Measurements from ENCODE around the gene DYRK1B.
"Not testable (repeated sequence)": the region's sequence is repeated elsewhere in the genome, so short reads cannot be mapped to it uniquely, and the experiment has no call there.

DYRK1B gene

DNA sequence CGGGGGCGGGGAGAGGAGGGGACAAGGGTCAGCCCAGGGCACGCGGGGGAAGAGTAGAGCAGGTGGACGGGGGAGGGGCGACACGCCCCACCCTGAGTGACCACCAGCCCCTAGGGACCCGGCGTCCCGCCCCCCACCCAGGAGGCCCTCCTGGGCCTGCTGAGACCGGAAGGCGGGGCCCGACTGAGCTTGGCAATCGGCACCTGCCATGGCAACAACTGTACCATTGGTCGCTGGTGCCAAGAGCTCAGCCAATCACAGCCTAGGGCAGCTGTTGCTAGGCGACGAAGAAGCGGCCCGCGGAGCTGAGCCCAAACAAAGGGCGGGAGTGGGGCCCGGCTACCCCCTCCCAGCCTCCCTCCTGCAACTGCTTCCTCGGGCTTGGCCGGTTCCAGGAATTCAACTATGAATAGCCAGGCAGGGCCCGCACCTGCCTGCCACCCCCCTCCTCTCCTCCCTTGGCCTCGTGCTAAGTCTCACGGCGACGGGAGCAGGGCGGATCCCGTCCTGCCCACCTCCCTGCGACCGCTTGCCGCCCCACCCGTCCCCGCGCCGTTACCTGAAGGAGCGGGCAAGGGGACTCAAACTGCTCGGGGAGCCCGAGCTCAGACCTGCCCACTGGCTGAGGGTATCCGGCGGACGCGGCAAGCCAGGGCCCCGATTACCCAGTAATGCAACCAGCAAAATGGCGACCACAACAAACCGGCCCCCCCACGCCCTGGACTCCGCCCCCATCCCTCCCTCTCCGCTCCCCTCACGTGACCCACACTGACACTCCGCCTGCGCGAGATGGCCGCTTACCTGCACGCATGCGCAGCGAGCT is at the start of gene DYRK1B:
TSS of gene DYRK1B (minus strand) at position 699 of the 823 bp plus-strand sequence. CDS start 2,295 bp downstream, outside the sequence.
- DNase-seq: peak; percentile 91

DNA sequence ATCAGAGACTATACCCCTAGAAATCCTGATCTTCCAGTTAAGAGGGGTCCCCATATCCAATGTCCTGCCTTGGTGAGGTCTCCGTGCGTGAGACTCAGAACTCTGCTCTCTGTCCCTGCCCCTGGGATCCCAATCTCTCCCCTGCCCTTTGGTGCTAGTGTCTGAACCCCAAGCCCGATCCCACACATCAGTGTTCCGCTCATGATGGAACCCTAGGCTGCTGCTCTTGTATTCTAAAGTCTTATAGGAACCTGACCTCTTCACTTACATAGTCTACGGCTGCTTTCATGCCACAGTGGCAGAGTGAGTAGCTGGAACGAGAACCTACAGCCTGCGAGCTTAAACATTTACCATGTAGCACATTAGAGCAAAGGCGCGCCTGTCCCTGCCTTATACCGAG is 48.7 kb upstream of the DYRK1B start:
- not testable (repeated sequence) for DNase-seq

DNA sequence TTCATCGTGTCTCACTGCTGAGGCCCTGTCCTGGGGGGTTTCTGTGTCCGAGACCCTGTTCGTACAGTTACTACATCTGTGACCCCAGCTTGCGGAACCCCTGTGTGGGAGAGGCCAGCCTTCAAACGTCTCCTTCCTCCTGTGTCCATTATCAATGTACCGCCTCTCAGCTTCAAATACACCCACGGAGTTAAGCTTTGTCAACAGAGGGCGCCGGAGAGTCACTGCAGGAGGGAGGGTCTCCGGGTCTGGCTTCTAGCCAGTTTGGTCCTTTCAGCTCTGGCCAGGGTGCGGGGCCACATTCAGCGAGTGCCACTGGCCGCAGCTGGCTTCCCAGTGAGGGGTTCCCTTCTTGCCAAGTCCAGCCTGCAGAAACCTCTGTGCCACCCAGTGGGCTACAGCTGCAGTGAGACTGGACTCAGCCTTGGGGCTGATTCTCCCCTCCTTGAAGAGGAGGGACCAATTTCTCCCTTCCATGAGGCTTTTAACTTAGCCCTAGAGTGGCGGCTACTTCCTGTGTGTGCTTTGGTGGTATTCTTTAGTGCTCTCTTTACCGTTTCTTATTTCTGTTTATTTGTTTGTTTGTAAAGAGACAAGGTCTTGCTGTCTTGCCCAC is 47.6 kb upstream of the DYRK1B start:
- peak; percentile 87 for DNase-seq

DNA sequence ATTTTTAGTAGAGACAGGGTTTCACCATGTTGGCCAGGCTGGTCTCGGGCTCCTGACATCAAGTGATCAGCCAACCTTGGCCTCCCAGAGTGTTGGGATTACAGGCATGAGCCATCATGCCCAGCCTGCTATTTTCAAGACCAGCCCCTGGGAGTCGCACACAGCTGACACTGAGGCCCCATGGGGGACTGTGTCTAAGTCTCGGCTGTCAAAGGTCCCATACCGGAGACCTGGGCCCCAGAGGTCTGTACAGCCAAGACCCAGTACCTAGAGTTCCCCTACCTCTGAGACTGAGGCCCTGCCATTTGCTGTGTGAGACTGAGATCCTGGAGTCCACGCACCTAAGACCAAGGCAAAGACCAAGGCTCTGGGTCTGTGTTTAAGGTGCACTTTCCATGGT is 46.3 kb upstream of the DYRK1B start:
- not testable (repeated sequence) for DNase-seq

DNA sequence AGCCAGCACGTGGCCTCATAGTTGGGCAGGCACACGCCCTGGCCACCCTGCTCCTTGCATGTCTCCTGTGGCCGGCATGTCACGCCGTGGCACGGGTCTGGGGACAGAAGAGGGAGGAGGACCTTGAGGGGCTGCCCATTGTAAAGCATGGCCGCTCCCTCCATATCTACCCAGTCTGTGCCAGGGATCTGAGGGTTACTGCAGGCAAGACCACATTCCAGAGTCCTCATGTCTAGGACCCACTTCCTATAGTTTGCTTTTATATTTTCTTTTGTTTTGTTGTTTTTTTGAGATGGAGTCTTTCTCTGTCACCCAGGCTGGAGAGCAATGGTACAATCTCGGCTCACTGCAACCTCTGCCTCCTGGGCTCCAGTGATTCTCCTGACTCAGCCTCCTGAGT is 45.8 kb upstream of the DYRK1B start:
- not testable (repeated sequence) for DNase-seq

DNA sequence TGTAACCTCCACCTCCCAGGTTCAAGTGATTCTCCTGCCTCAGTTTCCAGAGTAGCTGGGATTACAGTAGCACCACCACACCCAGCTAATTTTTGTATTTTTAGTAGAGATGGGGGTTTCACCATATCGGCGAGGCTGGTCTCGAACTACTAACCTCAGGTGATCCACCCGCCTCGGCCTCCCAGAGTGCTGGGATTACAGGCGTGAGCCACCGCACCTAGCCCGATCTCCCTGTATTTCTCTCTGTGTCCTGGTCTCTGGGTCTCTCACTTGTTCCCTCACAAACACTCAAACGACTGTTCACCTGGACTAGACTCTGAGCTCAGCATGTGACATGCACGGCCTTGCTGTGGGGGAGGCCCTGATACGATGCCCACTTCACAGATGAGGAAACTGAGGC is 44.9 kb upstream of the DYRK1B start:
- not testable (repeated sequence) for DNase-seq

DNA sequence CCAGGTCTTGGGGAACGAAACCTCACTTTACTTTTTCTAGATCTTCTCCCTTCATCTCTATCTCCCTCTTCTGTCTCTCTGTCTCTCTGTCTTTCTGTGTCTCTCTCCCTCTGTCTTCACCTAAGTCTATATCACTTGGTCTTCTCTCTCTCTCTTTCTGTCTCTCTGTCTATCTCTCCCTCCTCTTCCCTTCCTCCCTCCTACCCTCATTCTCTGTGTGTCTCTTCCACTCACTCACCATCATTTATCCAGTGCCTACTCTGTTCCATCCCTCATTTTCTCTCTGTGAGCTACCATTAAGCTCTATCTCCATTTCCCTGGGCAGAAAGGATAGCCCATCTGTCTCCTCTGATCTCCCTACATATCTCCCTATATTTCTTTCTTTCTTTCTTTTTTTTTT is 44.4 kb upstream of the DYRK1B start:
- DNase-seq: no peak

DNA sequence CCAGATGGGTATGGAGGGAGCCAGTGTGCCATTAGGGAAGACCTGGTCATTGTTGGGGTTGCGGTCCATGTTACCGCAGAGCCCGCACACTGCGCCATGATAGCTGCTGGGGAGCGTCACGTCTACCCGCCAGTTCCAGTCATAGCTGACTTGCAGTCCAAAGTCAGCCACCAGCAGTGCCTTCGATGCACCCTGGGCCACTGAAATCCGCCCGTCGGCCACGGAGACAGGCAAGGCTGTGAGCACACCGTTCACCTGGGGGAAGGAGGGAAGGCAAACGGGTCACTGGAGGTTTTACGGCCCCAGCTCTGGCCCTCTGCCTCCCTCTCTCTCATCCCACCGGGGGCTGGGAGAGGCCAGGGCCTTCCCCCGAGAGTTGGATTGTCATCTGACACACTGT is 44.0 kb upstream of the DYRK1B start:
- DNase-seq: not testable (repeated sequence)

DNA sequence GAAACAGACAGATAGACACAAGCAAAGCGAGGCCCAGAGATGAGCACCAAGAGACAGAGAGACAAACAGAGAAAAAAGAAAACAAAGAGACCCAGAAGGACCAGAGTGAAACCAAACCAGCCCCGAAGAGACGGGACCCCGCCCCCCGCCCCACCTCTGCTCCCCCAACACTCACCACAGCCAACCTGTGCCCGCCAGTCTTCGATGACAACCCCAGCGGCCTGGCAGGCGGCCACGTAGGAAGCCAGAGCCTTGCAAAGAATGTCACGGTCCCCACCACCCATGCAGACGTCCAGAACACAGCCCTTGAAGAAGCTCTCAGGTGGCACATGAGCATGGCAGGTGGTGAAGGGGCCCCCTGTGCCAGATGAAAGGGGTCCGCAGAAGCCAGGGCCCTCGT is 43.5 kb upstream of the DYRK1B start:
- DNase-seq: not testable (repeated sequence)

DNA sequence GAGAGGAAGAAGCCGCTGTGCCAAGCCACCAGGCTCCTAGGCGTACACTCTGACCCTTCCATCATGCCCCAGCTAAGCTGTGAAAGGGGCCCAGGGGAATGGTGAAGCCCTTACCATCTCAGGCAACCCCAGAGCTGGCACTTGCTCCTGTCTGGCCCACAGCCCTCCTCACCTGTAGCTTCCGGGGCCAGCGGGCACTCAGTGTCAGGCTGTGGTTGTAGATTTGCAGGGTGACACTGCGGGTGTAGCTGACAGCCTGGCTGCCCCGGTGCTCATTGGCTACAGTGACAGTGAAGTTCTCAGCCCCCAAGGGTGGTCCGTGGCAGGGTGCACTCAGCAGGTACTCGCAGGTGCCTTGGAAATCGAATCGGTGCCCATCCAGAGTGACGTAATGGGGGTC is 42.5 kb upstream of the DYRK1B start:
- DNase-seq: not testable (repeated sequence)

DNA sequence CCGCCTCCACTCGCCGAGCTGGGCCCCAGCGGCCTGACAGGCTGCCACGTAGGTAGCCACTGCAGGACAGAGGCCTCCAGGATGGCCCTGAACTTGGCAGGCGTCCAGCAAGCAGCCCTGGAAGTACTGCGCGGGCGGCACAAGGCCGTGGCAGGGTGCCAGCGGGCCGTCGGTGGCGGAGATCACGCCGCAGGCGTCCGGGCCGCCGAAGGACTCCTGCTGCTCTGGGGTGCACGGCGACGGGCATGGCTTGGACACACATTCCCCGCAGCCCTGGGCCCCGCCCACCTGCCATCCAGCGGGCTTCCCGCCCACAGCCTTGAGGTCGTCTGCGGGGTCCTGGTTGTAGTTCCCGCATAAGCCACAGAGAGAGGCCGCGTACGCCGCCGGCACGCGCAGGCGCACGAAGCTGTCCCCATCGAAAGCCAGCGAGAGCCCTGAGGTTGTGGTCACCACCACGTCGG is 41.5 kb upstream of the DYRK1B start:
- DNase-seq: not testable (repeated sequence)

DNA sequence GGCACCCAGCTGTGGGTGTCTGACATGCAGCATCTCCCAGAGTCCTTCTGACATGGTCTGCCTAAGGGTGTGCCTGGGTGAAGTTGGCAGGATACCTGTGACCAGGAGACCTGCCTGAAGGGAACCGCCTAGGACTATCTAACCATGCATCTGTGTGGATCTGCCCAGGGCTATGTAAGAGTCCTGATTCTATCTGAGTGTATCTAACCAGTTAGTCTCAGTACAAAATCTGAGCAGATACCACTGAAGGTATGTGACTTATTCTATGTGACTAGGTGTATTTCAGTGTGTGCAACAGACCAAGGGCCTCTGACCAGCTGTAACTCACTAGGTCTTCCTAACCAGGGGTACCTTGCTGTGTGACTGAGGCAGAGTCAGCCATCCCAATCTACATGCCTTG is 40.4 kb upstream of the DYRK1B start:
- no peak for DNase-seq

DNA sequence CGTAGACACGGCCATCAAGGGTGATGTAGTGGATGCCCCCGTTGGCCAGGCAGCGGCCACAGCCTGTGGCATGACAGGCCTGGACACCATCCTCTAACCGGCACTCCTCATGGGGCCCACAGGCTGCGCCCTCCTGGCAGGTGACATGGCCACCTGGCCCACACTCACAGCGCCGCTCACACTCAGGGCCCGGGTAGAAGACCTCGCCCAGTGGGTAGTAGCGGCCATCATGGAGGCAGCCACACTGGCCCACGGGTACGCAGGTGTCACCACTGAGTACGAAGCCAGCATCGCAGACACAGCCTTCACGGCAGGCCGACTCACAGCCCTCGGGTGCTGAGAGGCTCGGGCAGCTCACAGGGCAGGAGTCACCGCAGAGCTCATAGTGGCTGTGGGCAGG is 39.4 kb upstream of the DYRK1B start:
- no peak for DNase-seq

DNA sequence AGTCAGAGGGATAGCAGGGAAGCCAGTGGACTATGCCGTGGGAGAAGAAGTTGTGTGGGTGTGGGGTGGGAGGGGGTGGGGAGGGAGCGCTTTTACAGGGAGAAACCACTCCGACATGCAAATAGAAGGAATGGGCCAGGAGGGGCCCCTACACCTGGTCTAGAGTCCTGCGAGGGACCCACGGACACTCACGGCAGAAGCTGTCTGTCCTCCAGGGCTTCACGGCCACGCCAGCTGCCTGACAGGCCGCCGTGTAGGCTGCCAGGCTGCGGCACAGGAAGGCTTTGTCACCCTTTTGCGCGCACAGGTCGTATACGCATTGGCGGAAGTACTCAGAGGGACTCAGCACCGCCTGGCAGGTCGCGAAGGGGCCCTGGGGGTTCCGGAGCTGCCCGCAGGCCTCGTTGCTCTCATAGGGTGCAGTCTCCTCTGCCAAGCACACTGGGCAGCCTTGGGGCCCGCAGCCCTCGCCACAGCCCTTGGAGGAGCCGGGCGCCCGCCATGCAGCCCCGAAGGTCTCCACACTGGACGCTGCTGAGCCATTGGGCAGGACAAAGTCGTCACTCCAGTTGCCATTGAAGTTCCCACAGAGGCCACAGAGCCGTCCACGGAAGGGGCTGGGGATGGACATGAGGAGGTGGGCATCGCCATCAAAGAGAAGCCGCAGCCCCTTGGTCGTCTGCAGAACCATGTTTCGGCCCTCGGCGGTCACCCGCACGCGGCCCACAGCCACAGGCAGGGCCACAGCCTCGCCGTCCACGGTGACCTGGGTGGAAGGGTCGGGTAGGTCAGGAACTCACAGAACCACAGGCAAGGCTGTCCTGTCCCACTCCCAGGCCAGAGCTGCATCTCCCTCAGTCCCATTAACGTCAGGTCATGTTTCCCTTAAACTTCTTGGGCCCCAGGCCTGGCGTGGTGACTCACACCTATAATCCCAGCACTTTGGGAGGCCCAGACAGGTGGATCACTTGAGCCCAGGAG is 38.2 kb upstream of the DYRK1B start:
- no peak for DNase-seq

DNA sequence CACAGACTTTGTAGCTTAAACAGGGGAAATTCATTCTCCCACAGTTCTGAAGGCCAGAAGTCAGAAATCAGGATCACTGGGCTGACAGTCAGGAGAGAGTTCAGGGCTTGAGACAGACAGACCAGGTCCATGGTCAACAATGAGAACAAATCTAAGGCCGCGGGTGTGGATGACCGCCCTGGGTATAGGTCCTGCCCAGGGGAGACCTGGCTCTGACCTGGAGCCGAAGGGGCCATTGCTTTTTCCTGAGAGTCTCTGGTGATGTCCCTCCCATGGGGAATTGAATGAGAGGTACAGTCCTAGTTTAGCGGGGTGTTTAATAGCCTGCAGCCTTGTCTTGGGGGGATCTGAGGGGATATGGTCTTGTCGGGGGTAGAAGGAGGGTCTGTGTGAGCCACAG is 37.4 kb upstream of the DYRK1B start:
- DNase-seq: no peak

DNA sequence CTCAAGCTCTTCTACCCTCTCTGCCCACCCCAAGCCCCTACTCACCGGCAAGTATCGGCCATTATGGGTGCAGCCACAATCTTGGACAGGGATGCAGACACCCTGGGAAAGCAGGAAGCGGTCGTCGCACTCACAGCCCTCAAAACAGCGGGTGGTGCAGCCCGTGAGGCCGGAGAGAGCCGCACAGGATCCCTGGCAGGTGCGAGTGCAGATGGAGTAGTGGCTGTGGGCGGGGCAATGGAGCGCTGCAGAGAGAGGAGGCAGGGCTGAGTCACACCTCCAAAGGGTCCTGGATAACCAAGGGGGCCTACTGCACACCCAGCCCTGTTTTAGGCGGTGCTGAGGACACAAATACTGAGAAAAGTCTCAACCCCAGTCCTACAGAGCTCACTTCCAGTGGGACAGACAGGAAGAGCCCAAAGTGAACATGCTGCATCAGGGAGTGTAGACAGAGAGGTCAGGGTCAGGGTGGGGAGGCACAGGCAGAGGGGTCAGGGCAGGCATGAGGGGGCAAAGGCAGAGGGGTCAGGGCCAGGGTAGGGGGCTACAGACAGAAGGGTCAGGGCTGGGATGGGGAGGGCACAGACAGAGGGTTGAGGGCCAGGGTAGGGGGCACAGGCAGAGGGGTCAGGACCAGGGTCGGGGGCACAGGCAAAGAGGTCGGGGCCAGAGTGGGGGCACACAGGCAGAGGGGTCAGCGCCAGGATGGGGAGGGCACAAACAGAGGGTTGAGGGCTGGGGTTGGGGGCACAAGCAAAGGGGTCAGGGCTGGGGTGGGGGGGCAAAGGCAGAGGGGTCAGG is 36.4 kb upstream of the DYRK1B start:
- no peak for DNase-seq

DNA sequence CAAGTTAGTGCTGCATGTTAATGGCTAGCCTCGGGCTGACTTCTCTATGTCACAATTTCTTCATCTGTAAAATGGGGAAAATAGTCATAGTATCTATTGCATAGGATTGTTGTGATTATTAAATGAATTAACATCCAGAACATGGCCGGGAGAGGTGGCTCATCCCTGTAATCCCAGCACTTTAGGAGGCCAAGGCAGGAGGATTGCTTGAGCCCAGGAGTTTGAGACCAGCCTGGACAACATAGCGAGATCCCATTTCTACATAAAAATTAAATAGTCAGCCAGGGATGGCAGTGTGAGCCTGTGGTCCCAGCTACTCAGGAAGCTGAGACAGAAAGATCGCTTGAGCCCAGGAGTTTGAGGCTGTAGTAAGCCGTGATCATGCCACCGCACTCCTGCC is 34.0 kb upstream of the DYRK1B start:
- DNase-seq: no peak

DNA sequence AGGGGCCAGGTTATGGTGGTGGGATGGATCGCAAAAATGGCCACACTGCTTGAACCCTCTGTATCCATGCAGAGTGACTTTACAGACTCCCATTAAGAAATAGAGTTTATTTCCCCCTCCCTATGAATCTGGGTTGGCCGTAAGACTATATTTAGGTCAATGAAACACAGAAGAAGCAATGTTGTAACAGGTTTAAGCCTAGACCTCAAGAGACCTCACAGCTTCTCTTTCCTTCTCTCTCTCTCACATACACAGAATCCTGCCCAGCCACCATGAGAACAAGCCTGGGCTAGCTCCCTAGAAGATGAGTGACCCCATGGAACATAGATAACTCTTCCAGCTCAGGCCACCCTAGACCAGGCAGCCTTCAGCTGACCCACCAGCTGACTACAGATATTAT is 33.2 kb upstream of the DYRK1B start:
- no peak for DNase-seq

DNA sequence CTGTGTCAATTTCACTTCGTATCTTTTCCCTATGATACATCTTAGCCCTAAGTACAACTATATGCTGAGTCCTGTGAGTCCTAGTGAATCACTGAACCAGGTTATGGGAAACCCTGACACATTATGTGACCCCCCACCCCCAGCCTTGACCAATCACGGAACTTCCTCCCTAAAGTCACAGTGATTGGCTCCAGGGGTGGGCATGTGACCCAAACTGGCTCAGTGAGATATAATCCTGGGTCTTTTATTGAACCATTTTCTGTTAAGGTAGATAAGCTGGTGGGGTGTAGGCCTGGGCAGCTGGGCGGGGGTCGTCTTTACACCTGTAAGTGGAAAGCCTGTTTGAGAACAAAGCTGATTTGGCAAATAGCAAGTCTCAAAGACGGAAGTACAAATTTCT is 32.0 kb upstream of the DYRK1B start:
- no peak for DNase-seq

DNA sequence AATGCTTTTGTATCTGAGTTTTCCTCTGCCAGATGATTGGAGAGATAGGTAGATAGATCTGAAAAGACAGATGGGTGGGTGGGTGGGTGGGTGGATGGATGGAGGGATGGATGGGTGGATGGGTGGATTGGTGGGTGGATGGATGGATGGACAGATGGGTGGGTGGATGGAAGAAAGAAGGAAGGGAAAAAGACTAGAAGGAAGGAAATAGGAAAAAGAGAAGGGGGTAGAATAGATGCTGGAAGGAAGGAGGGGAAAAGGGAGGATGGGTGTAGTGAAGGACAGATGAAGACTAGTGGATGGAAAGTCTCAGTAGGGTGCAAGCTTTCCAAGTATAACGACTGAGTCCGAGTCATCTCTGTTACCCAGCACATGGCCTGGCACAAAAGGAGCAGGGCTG is 31.2 kb upstream of the DYRK1B start:
- DNase-seq: no peak

DNA sequence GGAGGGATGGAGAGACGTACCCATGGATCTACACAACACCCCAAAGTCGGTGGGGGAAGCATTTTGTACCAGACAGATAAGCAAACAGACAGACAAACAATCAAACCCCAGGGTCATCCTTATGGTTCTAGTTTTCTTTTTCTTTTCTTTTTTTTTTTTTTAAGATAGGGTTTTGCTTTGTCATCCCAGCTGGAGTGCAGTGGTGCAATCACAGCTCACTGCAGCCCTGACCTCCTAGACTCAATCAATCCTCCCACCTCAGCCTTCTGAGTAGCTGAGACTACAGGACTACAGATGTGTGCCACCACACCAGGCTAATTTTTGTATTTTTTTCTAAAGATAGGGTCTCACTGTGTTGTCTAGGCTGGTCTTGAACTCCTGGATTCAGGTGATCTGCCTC is 30.2 kb upstream of the DYRK1B start:
- DNase-seq: peak; percentile 67

DNA sequence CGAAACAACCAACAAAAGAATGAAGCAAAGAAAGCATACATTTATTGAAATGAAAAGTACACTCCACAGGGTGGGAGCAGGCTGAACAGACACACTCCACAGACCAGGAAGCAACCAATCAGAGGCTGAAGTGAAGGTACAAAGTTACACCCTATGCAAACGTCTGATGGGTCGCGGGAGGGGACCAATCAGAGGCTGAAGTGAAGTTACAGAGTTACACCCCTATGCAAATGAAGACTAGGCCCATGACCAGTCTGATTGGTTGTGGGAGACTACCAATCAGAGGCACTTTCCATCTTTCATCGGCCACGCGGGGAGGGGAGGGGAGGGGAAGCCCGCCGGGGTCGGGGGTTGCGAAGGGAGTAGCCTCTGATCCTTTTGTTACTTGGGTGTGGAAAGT is 24.6 kb upstream of the DYRK1B start:
- peak; percentile 93 for DNase-seq

All from OCI-M1 (cell line).